ENCODE measurements around the gene ATOH8. TPM values are rescaled to one million over a fixed set of nuclear protein-coding genes. Genes with fewer than 3 reads are reported as not detected.

The ATOH8 gene
- polyA plus RNA-seq, 2 of the 4 experiments (the other 2 are of a cell fraction) = 1.8 to 20.0 TPM

GRCh38 chr2:85714841-85715240 is 39.0 kb upstream of the ATOH8 start (continued):
- no peak for TF ChIP-seq REST (IDR thresholded peaks at IDR 0.05)
- TF ChIP-seq CHD4 (IDR thresholded peaks at IDR 0.05; ENCODE audit: borderline replicate concordance) = no peak
- TF ChIP-seq CTCF (IDR thresholded peaks at IDR 0.05) = no peak
- TF ChIP-seq FOXS1 (CRISPR knock-in tag; IDR thresholded peaks at IDR 0.05) = no peak

GRCh38 chr2:85716346-85716914 is 37.4 kb upstream of the ATOH8 start:
- no peaks in the 10 kb centered on the region for H3K9me3 ChIP-seq
- DNase-seq (ENCODE audit: low read depth in 1 of 2, low spot score in 1 of 2) (no peak), FAIRE-seq (no peak), ATAC-seq (no peak)
- TF ChIP-seq MYC (IDR thresholded peaks at IDR 0.05; ENCODE audit: borderline replicate concordance, low read length) = no peak
- no peak for TF ChIP-seq E2F6 (IDR thresholded peaks at IDR 0.05; ENCODE audit: borderline replicate concordance, low read depth)
- TF ChIP-seq CHD2 (IDR thresholded peaks at IDR 0.05; ENCODE audit: low read length, partially characterized antibody) = no peak
- TF ChIP-seq NFE2L2 (conservative IDR thresholded peaks at IDR 0.05; ENCODE audit: low read length) = no peak
- TF ChIP-seq ESRRA (IDR thresholded peaks at IDR 0.05; ENCODE audit: borderline replicate concordance, low read length) = no peak
- H3K27ac ChIP-seq = no peak overlapping the region; a peak in 1 of 6 replicates
- ChIA-PET CTCF (interaction anchor here (1.0 to 16.3 kb wide), 8 partner anchors 10 to 99 kb away, joined by 3 to 241 read pairs (median 53); no protein-coding TSS in a partner anchor), POLR2A (no interaction called here)
- peaks cover 12% of the 10 kb centered on the region; the same call in 2 of the 3 replicates for H3K4me1 ChIP-seq
- WGBS (ENCODE audit: missing lambda C conversion rate) = 90% methylated on average over 13 of the region's 13 CpGs
- H3K4me3 ChIP-seq = no peak overlapping the region
- no peak overlapping the region for H3K4me2 ChIP-seq

GRCh38 chr2:85717308-85718008 is 36.3 kb upstream of the ATOH8 start:
- no peak for FAIRE-seq
- ATAC-seq = no peak
- peaks cover 12% of the 10 kb centered on the region; the same call in 2 of the 3 replicates for H3K4me1 ChIP-seq
- no peak overlapping the region; a peak in 1 of 6 replicates for H3K27ac ChIP-seq
- no peaks in the 10 kb centered on the region for H3K9me3 ChIP-seq
- ChIA-PET POLR2A (interaction anchor here (0.6 kb wide), 1 partner anchor 21 kb away, joined by 4 read pairs; no protein-coding TSS in a partner anchor), CTCF (interaction anchor here (0.6 to 16.3 kb wide), 11 partner anchors 11 to 362 kb away, joined by 3 to 170 read pairs (median 8); no protein-coding TSS in a partner anchor)
- no peak overlapping the region for H3K4me3 ChIP-seq
- DNase-seq (ENCODE audit: low read depth in 1 of 2, low spot score in 1 of 2) = no peak
- no peak overlapping the region for H3K4me2 ChIP-seq
- WGBS (ENCODE audit: missing lambda C conversion rate) = 84% methylated on average over 15 of the region's 15 CpGs
- TF ChIP-seq BCL3 (IDR thresholded peaks at IDR 0.05) = no peak
- TF ChIP-seq MYC (IDR thresholded peaks at IDR 0.05; ENCODE audit: borderline replicate concordance, low read length) = no peak
- no peak for TF ChIP-seq CBX2 (IDR thresholded peaks at IDR 0.05; ENCODE audit: borderline replicate concordance, low read depth)
- no peak for TF ChIP-seq NR3C1 (IDR thresholded peaks at IDR 0.05)
- TF ChIP-seq HOXB5 (CRISPR knock-in tag; IDR thresholded peaks at IDR 0.05) = no peak
- TF ChIP-seq FOXS1 (CRISPR knock-in tag; IDR thresholded peaks at IDR 0.05) = no peak
- no peak for TF ChIP-seq ZSCAN20 (CRISPR knock-in tag; IDR thresholded peaks at IDR 0.05)
- TF ChIP-seq MAZ (IDR thresholded peaks at IDR 0.05; ENCODE audit: borderline replicate concordance, low read depth, low read length) = no peak
- no peak for TF ChIP-seq EHF (CRISPR knock-in tag; IDR thresholded peaks at IDR 0.05)
- no peak for TF ChIP-seq HOXB13 (CRISPR knock-in tag; IDR thresholded peaks at IDR 0.05; ENCODE audit: low read depth)
- TF ChIP-seq JUN (IDR thresholded peaks at IDR 0.05) = no peak
- TF ChIP-seq MAFK (IDR thresholded peaks at IDR 0.05; ENCODE audit: partially characterized antibody) = no peak
- no peak for TF ChIP-seq CEBPB (IDR thresholded peaks at IDR 0.05)
- TF ChIP-seq USF2 (IDR thresholded peaks at IDR 0.05) = no peak
- TF ChIP-seq ZNF302 (CRISPR knock-in tag; IDR thresholded peaks at IDR 0.05) = no peak
- no peak for TF ChIP-seq HMGXB4 (CRISPR knock-in tag; IDR thresholded peaks at IDR 0.05; ENCODE audit: borderline replicate concordance)

Measured in A549 (cell line).